SIG-M5 (cell line): ENCODE results near the gene ANO3.

Source experiments
- DNase-seq: peaks from one replicate; lab custom pipeline; 2025; lab: John Stamatoyannopoulos, UW

ANO3 gene

GRCh38 chr11:26359055-26359454 is 27.1 kb downstream of the ANO3 start:
- no peak for DNase-seq

GRCh38 chr11:26365284-26365683 is 33.4 kb downstream of the ANO3 start:
- no peak for DNase-seq

GRCh38 chr11:26377619-26378018 is 45.7 kb downstream of the ANO3 start:
- no peak for DNase-seq

DNA sequence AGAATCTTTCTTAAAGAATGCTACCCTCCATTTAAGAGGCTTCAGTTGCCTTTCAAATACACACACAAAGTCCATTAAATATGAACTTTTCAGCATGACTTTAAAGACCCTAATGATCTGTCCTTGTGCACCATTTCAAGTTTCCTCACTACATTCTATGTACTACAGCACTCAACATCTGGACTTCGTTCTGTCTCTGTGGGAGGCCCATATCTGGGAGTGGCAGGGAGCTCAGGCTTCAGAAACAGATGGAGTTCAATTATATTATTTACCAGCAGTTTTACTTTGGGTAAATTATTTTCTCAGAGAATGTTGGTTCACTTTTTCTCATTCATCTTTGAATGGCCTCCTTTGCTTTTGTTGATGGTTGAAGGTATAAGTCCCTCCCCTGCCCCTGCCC is 67.4 kb downstream of the ANO3 start:
- no peak for DNase-seq

DNA sequence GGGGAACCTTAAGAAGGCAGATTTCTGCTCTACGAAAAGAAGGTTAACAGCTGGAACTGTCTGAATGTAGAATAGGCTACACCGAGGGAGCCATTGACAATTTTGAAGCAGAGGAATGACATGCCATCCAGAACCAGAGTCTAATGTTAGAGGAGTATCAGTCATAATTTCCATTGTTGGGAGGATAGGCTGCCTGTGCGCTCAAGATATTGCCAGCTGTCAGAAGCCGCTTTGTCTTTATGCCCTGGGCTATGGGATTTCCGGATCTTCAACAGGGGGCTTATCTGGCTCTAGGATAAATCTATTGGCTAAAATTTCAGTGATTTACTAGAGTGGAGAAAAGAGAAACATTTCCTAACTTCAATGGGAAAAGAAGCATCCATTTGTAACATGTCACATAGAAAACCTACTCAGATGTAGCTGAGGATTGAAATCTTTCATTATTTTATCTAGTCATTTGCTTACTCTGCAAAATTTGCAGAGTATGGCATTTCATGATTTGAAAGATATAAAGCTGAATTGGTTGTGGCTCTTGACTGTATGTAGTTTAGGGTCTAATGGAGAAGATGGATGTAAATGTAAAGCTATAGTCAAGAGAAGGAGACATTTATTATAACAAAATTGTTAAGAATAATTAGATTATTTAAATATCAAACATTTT is 78.9 kb downstream of the ANO3 start:
- no peak for DNase-seq

DNA sequence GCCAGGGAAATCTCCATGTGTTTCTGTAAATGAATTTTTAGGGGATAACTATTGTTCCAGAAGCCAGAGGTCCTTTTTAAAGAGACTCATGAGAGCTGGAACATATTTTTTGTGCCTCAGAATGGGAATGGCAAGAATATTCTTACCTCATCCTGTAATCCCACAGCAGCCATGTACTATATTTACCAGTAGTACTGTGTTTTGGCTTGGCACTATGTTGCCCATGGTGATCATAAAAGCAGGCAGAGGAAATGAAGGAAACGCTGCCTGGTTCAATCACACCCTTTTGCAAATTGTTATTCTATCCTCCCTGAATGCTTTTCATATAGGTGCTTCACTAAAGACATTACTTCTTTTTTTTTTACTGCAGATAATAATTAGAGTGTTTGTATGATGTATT is 81.0 kb downstream of the ANO3 start:
- DNase-seq = no peak

GRCh38 chr11:26418386-26418912 is 86.5 kb downstream of the ANO3 start:
- no peak for DNase-seq

- DNase-seq = no peak
Observed at GRCh38 chr11:26420331-26420730, 88.4 kb downstream of the ANO3 start.

GRCh38 chr11:26424255-26424654 is 92.3 kb downstream of the ANO3 start:
- DNase-seq = no peak

- DNase-seq = no peak
Observed at GRCh38 chr11:26439854-26440253, 107.9 kb downstream of the ANO3 start.

GRCh38 chr11:26442131-26442530 is 110.2 kb downstream of the ANO3 start:
- no peak for DNase-seq

DNA sequence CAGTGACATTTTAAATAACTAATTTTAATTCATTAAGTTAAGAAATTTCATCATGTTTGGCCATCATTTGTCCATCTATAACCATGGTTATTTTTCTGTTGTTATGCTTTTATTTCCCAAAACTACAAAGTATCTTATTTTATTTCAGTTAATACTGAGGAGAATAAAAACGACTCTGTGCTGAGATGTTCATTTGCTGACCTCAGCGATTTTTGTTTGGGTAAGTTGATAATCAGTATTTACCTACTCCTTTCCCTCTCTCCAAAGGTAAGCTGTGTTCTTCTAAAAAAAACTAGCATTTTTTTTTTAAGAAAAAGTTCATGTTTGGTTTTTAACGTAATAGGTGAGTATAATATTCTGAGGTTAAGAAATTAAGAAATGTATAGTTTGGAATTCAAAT is 111.7 kb downstream of the ANO3 start:
- DNase-seq = no peak

DNA sequence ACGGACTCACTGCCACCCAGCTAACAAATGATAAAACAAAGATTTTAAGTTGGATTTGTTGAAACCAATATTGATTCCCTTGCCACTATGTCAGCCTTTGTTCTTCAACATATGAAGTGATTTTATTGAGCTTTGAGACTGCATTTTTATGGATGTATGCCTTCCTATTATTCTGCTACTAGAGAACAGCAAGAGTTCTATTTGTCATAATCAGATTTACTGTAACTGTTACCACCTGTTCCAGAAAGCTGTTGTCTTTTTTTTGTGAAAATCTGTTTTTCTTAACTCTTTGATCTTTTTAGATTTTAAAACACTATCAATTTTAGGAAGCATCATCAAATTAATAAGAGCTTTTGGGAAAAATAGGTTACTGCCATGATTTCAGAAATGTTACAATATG is 125.7 kb downstream of the ANO3 start:
- DNase-seq = no peak

- no peak for DNase-seq
Observed at GRCh38 chr11:26465274-26465673, 133.3 kb downstream of the ANO3 start.

- DNase-seq = no peak
Observed at GRCh38 chr11:26467506-26467905, 135.6 kb downstream of the ANO3 start.

- DNase-seq = no peak
Observed at GRCh38 chr11:26470992-26471391, 139.1 kb downstream of the ANO3 start.

- DNase-seq = no peak
Observed at GRCh38 chr11:26473216-26474194, 141.6 kb downstream of the ANO3 start.

DNA sequence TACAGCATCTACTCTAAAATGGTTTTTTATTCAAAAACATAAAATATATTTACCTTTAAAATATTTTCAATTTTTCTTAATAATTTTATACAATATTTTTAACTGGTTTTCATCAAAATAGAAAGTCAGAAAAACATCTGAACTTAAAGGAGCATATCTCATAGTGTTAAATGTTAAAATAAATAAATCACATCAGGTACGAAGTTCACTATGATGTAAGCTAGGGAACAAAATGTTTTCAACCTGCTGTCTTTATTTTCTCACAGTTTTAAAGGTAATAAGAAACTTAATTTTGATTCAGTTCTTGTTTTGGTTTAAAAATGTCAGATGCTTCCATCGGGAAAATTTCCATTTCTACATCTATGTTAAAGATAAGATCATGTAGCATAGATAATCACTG is 142.5 kb downstream of the ANO3 start:
- no peak for DNase-seq

DNA sequence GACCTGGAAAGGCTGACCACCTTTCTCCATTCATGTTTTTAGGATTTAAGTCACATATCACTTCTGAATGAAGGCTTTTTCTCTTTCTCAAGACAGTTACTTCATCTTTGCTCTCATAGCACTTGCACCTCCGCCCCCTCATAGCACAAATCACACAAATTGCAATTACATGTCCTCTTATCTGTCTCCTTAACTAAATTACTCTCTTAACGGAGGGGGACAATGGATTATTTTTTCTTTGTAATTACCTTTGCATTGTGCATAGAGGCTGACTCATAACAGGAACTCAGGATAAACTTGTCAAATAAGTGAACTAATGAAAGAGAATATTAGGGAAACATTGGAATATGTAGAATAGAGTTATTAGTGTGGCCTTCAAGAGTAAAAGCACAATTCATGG is 145.5 kb downstream of the ANO3 start:
- DNase-seq = no peak

DNA sequence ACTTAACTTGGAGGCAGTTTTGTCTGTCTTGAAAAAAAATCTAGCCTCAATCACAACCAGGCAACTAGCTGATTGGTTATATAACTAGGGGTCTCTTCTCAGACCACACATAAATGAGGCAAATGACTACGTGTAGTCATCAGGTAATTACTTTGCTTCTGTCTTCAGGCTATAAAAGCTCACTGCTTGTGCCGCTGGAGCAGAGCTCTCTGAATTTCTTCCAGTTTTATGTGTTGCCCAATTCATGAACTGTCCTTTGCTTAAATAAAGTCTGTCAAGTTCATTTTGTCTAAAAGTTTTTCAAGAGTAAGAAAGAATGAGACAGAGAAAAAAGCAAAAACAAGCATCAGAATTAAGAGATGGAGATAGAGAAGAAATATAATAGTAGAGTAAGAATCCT is 146.8 kb downstream of the ANO3 start:
- DNase-seq = no peak

DNA sequence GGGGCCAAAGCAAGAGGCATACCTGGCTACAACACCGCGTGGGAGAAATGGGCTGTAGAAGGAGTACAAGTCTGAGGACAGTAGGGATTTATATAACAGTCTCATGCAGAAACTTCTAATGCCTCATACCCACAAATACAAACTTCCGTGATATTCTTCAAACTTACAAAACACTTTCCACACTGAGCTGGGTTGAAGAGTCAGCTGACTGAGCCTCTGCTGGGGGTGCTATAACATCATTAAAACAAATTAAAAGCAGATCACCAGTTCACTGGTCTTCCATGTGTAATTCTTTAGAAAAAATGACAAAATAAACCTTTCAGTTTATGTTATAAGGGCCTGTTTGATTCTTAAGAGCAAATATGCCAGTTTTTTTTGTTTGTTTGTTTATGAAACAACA is 148.1 kb downstream of the ANO3 start:
- no peak for DNase-seq

GRCh38 chr11:26483108-26483507 is 151.2 kb downstream of the ANO3 start:
- no peak for DNase-seq

GRCh38 chr11:26490546-26490945 is 158.6 kb downstream of the ANO3 start:
- DNase-seq = no peak
